Measurements from ENCODE around the gene CCL4L2. TPM values are rescaled to one million over a fixed set of nuclear protein-coding genes. Genes with fewer than 3 reads are reported as not detected.
A peak's percentile ranks its signal among the peaks of the same experiment; 100 is the strongest.
"Not testable (repeated sequence)": the region's sequence is repeated elsewhere in the genome, so short reads cannot be mapped to it uniquely, and the experiment has no call there.

Gene CCL4L2
- total RNA-seq, result not detected in 2 replicates

DNA sequence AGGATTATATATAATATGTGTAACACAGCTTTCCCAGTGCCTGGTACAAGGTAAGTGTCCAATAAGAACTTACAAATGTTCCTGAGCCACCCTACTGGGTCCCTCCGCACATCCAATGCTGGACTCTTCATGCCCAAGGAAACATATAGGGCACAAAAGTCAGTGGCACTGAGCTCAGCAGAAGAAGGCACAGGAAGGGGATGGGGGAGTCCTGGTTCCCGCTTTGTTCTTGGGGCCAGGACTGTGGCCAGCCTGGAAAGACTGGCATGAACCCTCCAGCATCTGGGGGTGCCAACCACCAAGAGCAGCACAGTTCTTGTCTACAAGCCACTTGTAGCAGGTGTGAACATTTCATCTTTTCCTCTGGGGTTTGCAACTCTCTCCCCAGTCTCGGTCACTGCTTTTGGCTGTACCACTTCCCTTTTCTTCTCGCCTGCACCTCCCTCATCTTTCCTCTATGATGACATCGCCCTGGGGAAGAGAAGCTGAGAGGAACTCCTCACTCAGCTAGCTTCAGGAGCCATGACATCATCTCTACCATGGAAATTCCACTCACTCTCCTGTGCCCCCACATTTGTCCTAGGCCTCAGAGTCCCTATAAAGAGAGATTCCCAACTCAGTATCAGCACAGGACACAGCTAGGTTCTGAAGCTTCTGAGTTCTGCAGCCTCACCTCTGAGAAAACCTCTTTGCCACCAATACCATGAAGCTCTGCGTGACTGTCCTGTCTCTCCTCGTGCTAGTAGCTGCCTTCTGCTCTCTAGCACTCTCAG lies at the start of gene CCL4L2:
CCL4L2 (plus strand) TSS at position 625 of the 773 bp plus-strand sequence.
- not testable (repeated sequence) for H3K27me3 ChIP-seq (ENCODE audit: control insufficient read depth, insufficient read depth, low read length); H3K4me3 ChIP-seq (ENCODE audit: low read depth, low read length); H3K36me3 ChIP-seq (ENCODE audit: control insufficient read depth, insufficient read depth, low read length); DNase-seq (ENCODE audit: low read depth)

- H3K36me3 ChIP-seq (ENCODE audit: control insufficient read depth, insufficient read depth, low read length); H3K4me3 ChIP-seq (ENCODE audit: low read depth, low read length); H3K27me3 ChIP-seq (ENCODE audit: control insufficient read depth, insufficient read depth, low read length); DNase-seq (ENCODE audit: low read depth): not testable (repeated sequence)
Measured at GRCh38 chr17:36168836-36169235, 42.0 kb upstream of the CCL4L2 start.

- DNase-seq (ENCODE audit: low read depth); H3K4me3 ChIP-seq (ENCODE audit: low read depth, low read length); H3K36me3 ChIP-seq (ENCODE audit: control insufficient read depth, insufficient read depth, low read length); H3K27me3 ChIP-seq (ENCODE audit: control insufficient read depth, insufficient read depth, low read length): not testable (repeated sequence)
Measured at GRCh38 chr17:36176536-36176935, 34.3 kb upstream of the CCL4L2 start, which contains the start of gene TBC1D3B. TSS of gene TBC1D3B (minus strand) at chr17:36176636. CDS start at chr17:36175050, 1,586 bp downstream.

DNA sequence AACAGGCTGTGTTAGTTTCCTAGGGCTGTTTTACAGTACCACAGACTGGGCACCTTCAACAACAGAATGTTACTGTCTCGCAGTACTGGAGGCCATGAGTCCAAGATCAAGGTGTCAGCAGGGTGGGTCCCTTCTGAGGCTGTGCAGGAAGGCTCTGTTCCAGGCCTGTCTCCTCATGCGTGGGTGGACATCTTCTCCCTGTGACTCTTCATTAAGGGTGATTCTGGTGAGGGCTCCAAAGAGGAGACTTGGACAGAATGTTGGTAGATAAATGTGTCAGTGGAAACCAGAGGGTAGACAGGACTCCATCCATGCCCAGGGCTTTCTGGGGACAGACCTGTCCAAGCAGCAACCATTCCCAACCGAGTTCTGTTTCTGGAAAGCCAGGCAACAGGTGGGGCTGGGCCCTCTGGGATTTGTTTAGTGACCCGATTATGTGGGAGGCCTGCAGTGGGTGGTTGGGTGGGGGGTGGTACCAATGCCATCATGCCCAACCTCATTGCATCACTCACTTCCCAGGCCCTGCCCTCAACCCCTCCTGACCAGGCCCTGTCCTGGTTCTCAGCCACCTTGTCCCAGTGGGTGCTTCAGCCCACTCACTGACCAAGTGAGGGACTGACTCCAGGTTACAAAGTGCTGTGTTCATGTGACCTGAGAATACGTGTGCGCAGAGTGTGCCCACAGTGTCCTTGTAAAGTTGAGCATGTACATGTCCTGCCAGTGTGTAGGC lies 29.3 kb upstream of the CCL4L2 start:
- not testable (repeated sequence) for H3K4me3 ChIP-seq (ENCODE audit: low read depth, low read length); H3K36me3 ChIP-seq (ENCODE audit: control insufficient read depth, insufficient read depth, low read length); DNase-seq (ENCODE audit: low read depth)
- peaks cover 24% of the 10 kb centered on the region for H3K27me3 ChIP-seq (ENCODE audit: control insufficient read depth, insufficient read depth, low read length)

DNA sequence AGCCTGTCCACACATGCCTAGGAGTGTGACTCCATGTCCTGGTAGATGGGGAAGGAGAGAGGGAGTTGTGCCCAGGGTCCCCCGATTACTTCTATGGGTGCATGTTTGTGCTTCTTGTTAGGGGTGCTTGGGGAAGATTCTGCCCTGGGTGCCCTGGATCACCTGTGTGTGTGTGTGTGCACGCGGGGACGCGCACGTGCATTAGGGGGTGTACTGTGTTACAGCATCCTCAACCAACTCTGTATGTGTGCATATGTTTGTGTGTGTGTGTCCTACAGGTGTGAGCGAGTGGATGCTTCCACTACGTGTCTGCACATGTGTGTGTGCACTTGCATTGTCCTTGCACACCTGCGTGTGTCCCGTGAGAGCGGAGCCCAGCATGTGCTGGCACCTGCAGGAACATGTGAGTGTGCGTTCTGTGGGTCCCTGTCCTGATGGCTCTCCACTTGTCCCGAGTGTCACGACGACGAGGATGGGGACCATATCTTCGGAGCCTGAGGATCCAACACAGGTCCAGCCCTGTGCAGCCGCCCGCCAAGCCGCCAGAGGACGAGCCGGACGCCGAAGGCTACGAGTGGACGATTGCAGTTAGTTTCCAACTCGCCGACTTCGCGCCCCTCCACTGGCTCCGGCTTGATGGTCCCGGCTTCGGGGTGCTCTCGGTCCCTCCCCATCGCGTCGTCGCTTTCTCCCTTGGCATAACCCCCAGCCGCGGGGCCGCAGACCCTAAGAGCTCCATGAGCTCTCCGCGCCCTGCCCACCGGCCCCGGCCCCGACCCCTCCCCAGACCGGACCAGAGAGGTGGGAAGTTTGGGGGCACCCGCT lies 28.5 kb upstream of the CCL4L2 start:
- TF ChIP-seq CTCF (IDR thresholded peaks at IDR 0.05; ENCODE audit: insufficient read depth, low read length, poor library complexity, severe bottlenecking), result no peak
- Histone ChIP-seq H3K36me3 (ENCODE audit: control insufficient read depth, insufficient read depth, low read length) (no peaks in the 10 kb centered on the region), H3K4me3 (ENCODE audit: low read depth, low read length) (peak overlapping the region; percentile 37), H3K27me3 (ENCODE audit: control insufficient read depth, insufficient read depth, low read length) (peaks cover 24% of the 10 kb centered on the region)
- no peak for DNase-seq (ENCODE audit: low read depth)

DNA sequence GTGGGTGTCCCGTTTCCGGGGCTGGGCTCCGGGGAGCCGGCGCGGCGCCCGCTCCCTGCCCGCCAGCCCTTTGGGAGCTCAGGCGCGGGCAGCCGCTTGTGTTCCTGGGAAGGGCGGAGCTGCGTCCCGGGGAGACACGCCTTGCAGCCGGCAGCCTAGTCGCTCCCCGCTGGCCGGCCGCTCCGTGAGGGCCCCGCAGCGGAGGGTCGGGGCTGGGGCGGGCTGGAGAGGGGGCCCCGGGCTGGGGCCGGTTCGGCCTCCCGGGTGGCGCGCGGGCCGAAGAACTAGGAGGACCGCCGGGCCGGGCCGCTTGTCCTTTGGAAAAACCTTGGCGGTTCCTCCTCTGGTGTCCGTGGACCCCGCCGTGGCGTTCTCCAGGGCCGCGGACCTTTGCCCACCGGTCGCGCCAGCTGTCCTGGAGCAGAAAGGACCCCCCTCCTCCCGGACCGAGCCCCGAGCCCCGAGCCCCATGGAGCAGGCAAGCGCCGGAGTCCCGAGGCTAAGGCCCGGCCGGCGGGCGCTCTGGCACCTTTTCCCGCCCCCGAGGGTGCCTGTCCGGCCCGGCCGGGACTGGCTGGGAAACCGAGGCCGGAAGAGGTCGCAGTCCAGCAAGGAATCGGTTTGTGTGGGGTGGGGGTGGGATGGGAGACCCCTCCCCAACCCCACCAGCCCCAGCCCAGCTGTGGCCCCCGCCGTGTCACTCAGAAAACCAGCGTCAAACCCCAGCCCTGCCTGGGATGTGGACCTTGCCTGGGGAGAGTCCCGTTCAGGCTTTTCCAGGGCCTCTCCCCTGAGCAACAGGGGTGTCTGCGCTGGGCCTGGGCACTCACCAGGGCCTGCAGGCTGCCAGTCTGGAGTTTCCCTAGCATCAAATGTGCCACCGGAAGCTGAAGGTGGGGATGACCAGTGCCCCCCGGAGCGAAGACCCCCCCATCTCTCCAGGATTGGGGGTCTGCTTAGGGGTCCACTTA lies 27.6 kb upstream of the CCL4L2 start:
- Histone ChIP-seq H3K4me3 (ENCODE audit: low read depth, low read length) (peak overlapping the region; percentile 37), H3K36me3 (ENCODE audit: control insufficient read depth, insufficient read depth, low read length) (no peaks in the 10 kb centered on the region), H3K27me3 (ENCODE audit: control insufficient read depth, insufficient read depth, low read length) (peaks cover 24% of the 10 kb centered on the region)
- DNase-seq (ENCODE audit: low read depth), result peak; percentile 38
- TF ChIP-seq CTCF (IDR thresholded peaks at IDR 0.05; ENCODE audit: insufficient read depth, low read length, poor library complexity, severe bottlenecking), result no peak

DNA sequence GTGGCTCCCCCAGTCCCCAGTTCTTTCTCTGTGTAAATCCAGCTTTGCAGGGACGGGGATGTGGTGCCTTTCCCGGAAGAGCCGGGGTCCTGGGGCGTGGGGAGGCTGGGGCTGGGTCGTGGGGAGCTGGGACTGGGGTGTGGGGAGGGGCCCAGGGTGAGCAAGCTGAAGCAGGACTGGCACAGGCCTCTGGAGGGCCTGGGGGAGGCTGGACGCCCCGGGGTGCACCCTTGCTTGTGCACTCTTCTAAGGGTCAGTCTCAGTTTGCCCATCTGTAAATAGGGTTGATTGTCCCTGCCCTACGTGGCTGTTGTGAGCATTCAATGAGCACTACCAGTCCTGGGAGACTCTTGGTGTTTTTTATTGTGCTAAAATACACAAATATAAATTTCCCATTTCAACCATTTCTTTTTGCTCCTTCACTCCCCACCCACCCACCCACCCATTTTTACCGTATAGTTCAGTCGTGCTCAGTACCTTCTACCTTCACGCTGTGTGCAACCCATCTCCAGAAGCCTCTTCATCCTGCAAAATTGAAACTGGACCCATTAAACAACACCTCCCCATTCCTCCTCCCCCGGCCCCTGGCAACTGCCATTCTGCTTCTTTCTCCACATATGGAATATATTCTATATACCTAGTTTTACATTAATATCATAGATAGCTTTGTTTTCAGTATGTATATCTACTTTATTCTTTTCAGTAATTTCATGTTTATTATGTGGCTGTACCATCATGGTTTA lies 26.7 kb upstream of the CCL4L2 start:
- H3K27me3 ChIP-seq (ENCODE audit: control insufficient read depth, insufficient read depth, low read length), result peaks cover 24% of the 10 kb centered on the region
- DNase-seq (ENCODE audit: low read depth), result no peak
- H3K4me3 ChIP-seq (ENCODE audit: low read depth, low read length), result no peak overlapping the region
- H3K36me3 ChIP-seq (ENCODE audit: control insufficient read depth, insufficient read depth, low read length), result no peaks in the 10 kb centered on the region
- TF ChIP-seq CTCF (IDR thresholded peaks at IDR 0.05; ENCODE audit: insufficient read depth, low read length, poor library complexity, severe bottlenecking), result no peak
